Gastrocnemius medialis (tissue), 4 donors: ENCODE measurements around the gene TANGO6.

ENCODE experiments used
- CTCF ChIP-seq, 5 experiments: fragments of 450-650 bp in 3 of 5; fragments of 200-600 bp in 2 of 5; sonication (generic) in 2 of 5; IDR thresholded peaks in 4 of 5; conservative IDR thresholded peaks in 1 of 5; 1 replicate in 4 of 5; 2 replicates in 1 of 5; pipeline ENCODE4 v1.5.1; 2016 to 2019; ENCODE audit warnings: antibody characterized with exemption in 5 of 5, mild to moderate bottlenecking in 3 of 5, moderate library complexity in 3 of 5
- POLR2A ChIP-seq, 2 donors: fragments of 450-650 bp; IDR thresholded peaks; one replicate each; pipeline ENCODE4 v1.6.1; 2017; ENCODE audit warnings: antibody characterized with exemption in 2 of 2, mild to moderate bottlenecking in 2 of 2, moderate library complexity in 2 of 2

- TF ChIP-seq CTCF (IDR thresholded peaks at IDR 0.05 in 4 of 5, conservative IDR thresholded peaks at IDR 0.05 in 1 of 5) (no peak), POLR2A (IDR thresholded peaks at IDR 0.05) (no peak)
Observed at GRCh38 chr16:68981971-68982370, 138.6 kb downstream of the TANGO6 start.
